SK-N-SH (cell line): ENCODE data around the gene SBF2.

Source experiments
- CHD2 ChIP-seq: fragments of 150-350 bp; IDR thresholded peaks from 2 replicates; pipeline ENCODE4 v1.6.1; 2018; ENCODE audit warnings: low read length; ENCODE audit not compliant: partially characterized antibody
- CTCF ChIP-seq: fragments of 200-600 bp; sonication (generic); IDR thresholded peaks from 2 replicates; pipeline ENCODE4 v1.6.1; 2017; ENCODE audit warnings: antibody characterized with exemption, mild to moderate bottlenecking, moderate library complexity
- EP300 ChIP-seq, 2 experiments: IDR thresholded peaks; 2 replicates each; pipeline versions ENCODE4 v1.4.0 to v1.6.1; 2012; ENCODE audit warnings: borderline replicate concordance in 1 of 2, low read depth in 1 of 2, low read length in 1 of 2
- YY1 ChIP-seq: IDR thresholded peaks from 2 replicates; pipeline ENCODE4 v1.4.0; 2012; ENCODE audit warnings: low read depth, mild to moderate bottlenecking

GRCh38 chr11:9851366-9851765 lies 442.7 kb downstream of the SBF2 start:
- TF ChIP-seq CTCF = no peak
- no peak for TF ChIP-seq YY1
- TF ChIP-seq EP300 (IDR thresholded peaks at IDR 0.05; ENCODE audit: borderline replicate concordance in 1 of 2, low read depth in 1 of 2, low read length in 1 of 2) = no peak
- no peak for TF ChIP-seq CHD2
